Measurements from ENCODE around the gene CRB1.

DNA sequence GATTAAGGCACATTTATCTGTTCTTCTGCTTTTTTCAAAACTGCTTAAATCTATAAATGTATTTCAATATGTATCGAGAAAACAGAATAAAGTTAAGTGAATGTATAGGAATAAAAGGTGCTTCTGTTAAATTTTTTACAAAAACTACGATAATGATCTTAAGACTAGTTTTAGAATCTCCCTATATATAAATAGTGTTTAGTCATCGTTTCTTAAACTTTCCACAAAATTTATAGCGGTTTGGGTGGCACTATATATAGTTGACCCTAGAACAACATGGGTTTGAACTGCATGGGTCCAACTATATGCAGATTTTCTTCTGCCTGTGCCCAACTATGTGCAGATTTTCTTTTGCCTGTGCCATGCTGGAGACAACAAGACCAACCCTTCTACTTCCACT lies 125.7 kb downstream of the CRB1 start:
- TF ChIP-seq, protein P1, sequence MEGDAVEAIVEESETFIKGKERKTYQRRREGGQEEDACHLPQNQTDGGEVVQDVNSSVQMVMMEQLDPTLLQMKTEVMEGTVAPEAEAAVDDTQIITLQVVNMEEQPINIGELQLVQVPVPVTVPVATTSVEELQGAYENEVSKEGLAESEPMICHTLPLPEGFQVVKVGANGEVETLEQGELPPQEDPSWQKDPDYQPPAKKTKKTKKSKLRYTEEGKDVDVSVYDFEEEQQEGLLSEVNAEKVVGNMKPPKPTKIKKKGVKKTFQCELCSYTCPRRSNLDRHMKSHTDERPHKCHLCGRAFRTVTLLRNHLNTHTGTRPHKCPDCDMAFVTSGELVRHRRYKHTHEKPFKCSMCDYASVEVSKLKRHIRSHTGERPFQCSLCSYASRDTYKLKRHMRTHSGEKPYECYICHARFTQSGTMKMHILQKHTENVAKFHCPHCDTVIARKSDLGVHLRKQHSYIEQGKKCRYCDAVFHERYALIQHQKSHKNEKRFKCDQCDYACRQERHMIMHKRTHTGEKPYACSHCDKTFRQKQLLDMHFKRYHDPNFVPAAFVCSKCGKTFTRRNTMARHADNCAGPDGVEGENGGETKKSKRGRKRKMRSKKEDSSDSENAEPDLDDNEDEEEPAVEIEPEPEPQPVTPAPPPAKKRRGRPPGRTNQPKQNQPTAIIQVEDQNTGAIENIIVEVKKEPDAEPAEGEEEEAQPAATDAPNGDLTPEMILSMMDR (conservative IDR thresholded peaks at IDR 0.05 in 1 of 2, IDR thresholded peaks at IDR 0.05 in 1 of 2; ENCODE audit: extremely low read depth in 1 of 2, insufficient read depth in 1 of 2, low read depth in 1 of 2, low read length in 2 of 2), result no peak
- TF ChIP-seq EZH2 (IDR thresholded peaks at IDR 0.05; ENCODE audit: borderline replicate concordance, low read length), result no peak
